Mammary epithelial cell (primary cell): ENCODE measurements around the gene BBC3.

Experiments
- CTCF ChIP-seq, 2 donors: IDR thresholded peaks in 1 of 2; conservative IDR thresholded peaks in 1 of 2; 2 replicates each; pipeline ENCODE4 v1.5.1; 2011 to 2012; ENCODE audit warnings: inconsistent platforms in 2 of 2, low read length in 2 of 2, mild to moderate bottlenecking in 2 of 2, control low read depth in 1 of 2, low read depth in 1 of 2; ENCODE audit not compliant: insufficient read depth in 1 of 2; ENCODE audit errors: extremely low read depth in 1 of 2
- EZH2 ChIP-seq: IDR thresholded peaks from 2 replicates; pipeline ENCODE4 v1.6.1; 2012; ENCODE audit warnings: low read length, inconsistent platforms, borderline replicate concordance

DNA sequence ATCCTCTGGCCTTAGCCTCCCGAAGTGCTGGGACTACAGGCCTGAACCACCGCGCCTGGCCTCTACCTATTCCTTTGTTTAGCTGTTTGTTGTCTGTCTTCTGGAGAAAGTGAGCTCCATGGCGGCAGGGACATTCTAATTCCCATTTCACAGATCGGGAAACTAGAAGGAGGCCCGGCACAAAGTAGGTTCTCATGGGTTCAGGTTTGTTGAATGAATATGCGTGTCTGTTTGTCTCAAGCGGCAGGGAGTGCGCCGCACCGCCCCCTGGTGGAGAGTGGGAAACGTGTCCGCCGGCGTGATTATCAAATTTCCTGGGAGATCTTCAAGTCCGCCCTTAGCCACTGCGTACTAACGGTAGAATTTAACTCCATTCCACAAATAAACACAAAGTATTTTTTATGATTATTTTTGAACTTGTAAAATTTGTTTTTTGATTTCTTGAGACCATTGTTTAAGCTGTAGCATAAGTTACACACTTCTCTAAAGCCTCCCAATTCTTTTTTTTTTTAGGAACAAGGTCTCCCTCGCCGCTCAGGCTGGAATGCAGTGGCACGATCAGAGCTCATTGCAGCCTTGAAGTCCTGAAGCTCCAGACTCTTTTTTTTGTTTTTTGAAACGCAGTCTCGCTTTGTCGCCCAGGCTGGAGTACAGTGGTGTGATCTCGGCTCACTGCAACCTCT, 16.4 kb upstream of the BBC3 start:
- peak; percentile 85 to 93 for TF ChIP-seq CTCF (conservative IDR thresholded peaks at IDR 0.05 in 1 of 2, IDR thresholded peaks at IDR 0.05 in 1 of 2; ENCODE audit: extremely low read depth in 1 of 2, insufficient read depth in 1 of 2, low read depth in 1 of 2, low read length in 2 of 2)
- TF ChIP-seq EZH2 = no peak
